ENCODE data around the gene PLA2G2A. TPM values are rescaled to one million over a fixed set of nuclear protein-coding genes. Genes with fewer than 3 reads are reported as not detected.

Gene PLA2G2A
- total and polyA plus RNA-seq, 7 experiments from 2014 or later = not detected

DNA sequence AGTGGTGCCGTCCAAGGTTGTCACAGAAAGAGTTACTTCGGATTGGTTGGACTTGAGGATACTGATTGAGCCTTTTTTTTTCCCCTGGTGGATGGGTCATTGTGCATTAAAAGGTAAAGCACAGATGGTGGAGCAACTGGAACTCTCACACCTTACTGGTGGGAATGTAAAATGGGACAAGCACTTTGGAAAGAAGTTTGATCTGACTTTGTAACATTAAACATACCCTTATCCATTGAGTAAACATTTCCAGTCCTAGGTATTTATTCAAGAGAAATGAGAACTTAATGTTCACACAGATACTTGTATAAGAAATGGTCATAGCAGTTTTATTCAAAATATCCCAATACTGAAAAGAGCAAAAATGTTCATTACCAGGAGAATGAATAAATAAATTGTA is 14.9 kb downstream of the PLA2G2A start:
- Mint-ChIP-seq H3K4me3 (no peak overlapping the region), H3K27me3 (peaks cover 18 to 40% (median 36%) of the 10 kb centered on the region in 5 donors), H3K36me3 (no peaks in the 10 kb centered on the region), H3K27ac (no peak overlapping the region), H3K9me3 (peaks cover 0 to 20% (median 4%) of the 10 kb centered on the region in 11 donors), H3K4me1 (peaks cover 0 to 2% (median 0%) of the 10 kb centered on the region in 7 donors)
- Histone ChIP-seq H3K4me3 (ENCODE audit: low read length) (no peak overlapping the region), H3K36me3 (ENCODE audit: control insufficient read depth in 2 of 3, insufficient read depth in 3 of 3, low read length in 3 of 3) (no peaks in the 10 kb centered on the region), H3K9me3 (ENCODE audit: control insufficient read depth in 2 of 3, low read length in 3 of 3) (peaks cover 0 to 4% (median 0%) of the 10 kb centered on the region in 3 experiments), H3K4me1 (ENCODE audit: control insufficient read depth in 2 of 2, insufficient read depth in 2 of 2, low read length in 2 of 2) (no peaks in the 10 kb centered on the region), H3K27me3 (ENCODE audit: control insufficient read depth in 2 of 2, insufficient read depth in 2 of 2, low read length in 2 of 2) (no peaks in the 10 kb centered on the region), H3K27ac (ENCODE audit: low read depth, low read length) (no peak overlapping the region)
- no peak for ATAC-seq
- intact Hi-C loops (cut with micrococcal nuclease) = no loop called here
- DNase-seq = no peak
- ChIA-PET CTCF (no interaction called here), POLR2A (no interaction called here)

DNA sequence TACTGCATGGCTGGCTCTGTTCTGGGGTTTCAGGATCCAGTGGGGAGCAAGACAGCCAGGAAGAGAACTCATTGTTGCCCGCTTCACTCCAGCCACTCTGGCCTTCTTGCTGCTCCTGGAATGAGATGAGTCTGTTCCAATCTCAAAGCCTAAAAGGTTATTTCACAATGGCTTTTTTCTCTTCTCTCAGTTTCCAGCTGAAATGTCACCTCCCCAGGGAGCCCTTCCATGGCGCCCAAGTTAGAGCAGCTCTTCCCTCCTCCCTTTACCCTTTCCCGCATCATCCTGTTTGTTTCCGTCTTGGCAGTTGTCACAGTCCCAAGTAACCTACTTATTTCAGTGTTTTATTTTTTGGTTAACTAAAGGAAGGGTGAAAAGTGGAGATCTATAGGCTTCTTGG is 15.8 kb downstream of the PLA2G2A start:
- H3K9me3 ChIP-seq (ENCODE audit: control insufficient read depth in 2 of 3, low read length in 3 of 3) = peaks cover 0 to 4% (median 0%) of the 10 kb centered on the region in 3 experiments
- H3K36me3 ChIP-seq (ENCODE audit: control insufficient read depth in 2 of 3, insufficient read depth in 3 of 3, low read length in 3 of 3) = no peaks in the 10 kb centered on the region
- H3K27ac ChIP-seq (ENCODE audit: low read depth, low read length) = no peak overlapping the region
- H3K36me3 Mint-ChIP-seq = no peaks in the 10 kb centered on the region
- H3K4me1 Mint-ChIP-seq = peaks cover 0 to 2% (median 0%) of the 10 kb centered on the region in 7 donors
- no peak for DNase-seq
- ChIA-PET POLR2A (no interaction called here), CTCF (no interaction called here)
- ATAC-seq = no peak
- no peak overlapping the region for H3K4me3 ChIP-seq (ENCODE audit: low read length)
- no peak overlapping the region for H3K4me3 Mint-ChIP-seq
- no peaks in the 10 kb centered on the region for H3K4me1 ChIP-seq (ENCODE audit: control insufficient read depth in 2 of 2, insufficient read depth in 2 of 2, low read length in 2 of 2)
- H3K27ac Mint-ChIP-seq = no peak overlapping the region
- peaks cover 18 to 39% (median 37%) of the 10 kb centered on the region in 5 donors for H3K27me3 Mint-ChIP-seq
- no peaks in the 10 kb centered on the region for H3K27me3 ChIP-seq (ENCODE audit: control insufficient read depth in 2 of 2, insufficient read depth in 2 of 2, low read length in 2 of 2)
- intact Hi-C loops (cut with micrococcal nuclease) = no loop called here
- H3K9me3 Mint-ChIP-seq = peaks cover 0 to 20% (median 4%) of the 10 kb centered on the region in 11 donors

DNA sequence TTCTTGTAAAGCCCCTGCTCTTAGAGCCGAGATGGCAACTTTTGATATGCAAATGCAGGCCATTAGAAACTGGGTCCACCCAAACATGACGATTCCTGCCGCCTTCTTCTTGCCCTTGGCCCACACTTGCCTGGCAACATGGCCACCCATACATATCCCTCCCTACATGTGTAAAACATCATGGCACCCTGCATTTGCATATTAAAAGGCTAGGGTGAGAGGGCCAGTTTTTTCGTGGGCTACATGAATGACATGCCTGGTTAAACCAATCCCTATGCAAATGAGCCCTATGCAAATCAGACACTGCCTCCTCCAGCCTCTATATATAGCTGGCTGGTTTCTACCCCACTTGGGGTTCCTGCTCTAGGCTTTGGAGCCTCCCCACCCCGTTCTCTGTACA is 18.8 kb downstream of the PLA2G2A start:
- CTCF ChIA-PET = no interaction called here
- H3K4me1 Mint-ChIP-seq = peaks cover 0 to 2% (median 0%) of the 10 kb centered on the region in 7 donors
- Histone ChIP-seq H3K36me3 (ENCODE audit: control insufficient read depth in 2 of 3, insufficient read depth in 3 of 3, low read length in 3 of 3) (no peaks in the 10 kb centered on the region), H3K27ac (ENCODE audit: low read depth, low read length) (no peak overlapping the region), H3K27me3 (ENCODE audit: control insufficient read depth in 2 of 2, insufficient read depth in 2 of 2, low read length in 2 of 2) (no peaks in the 10 kb centered on the region), H3K9me3 (ENCODE audit: control insufficient read depth in 2 of 3, low read length in 3 of 3) (peaks cover 0 to 4% (median 0%) of the 10 kb centered on the region in 3 experiments), H3K4me3 (ENCODE audit: low read length) (no peak overlapping the region), H3K4me1 (ENCODE audit: control insufficient read depth in 2 of 2, insufficient read depth in 2 of 2, low read length in 2 of 2) (no peaks in the 10 kb centered on the region)
- ATAC-seq (no peak), DNase-seq (no peak)
- no peak overlapping the region for H3K27ac Mint-ChIP-seq
- H3K27me3 Mint-ChIP-seq = peaks cover 23 to 37% (median 34%) of the 10 kb centered on the region in 5 donors
- H3K9me3 Mint-ChIP-seq = peaks cover 0 to 20% (median 4%) of the 10 kb centered on the region in 11 donors
- intact Hi-C loops (cut with micrococcal nuclease) = no loop called here
- POLR2A ChIA-PET = no interaction called here
- no peak overlapping the region for H3K4me3 Mint-ChIP-seq
- H3K36me3 Mint-ChIP-seq = no peaks in the 10 kb centered on the region

- Histone ChIP-seq H3K4me3 (ENCODE audit: low read length) (no peak overlapping the region), H3K27ac (ENCODE audit: low read depth, low read length) (no peak overlapping the region), H3K36me3 (ENCODE audit: control insufficient read depth in 2 of 3, insufficient read depth in 3 of 3, low read length in 3 of 3) (no peaks in the 10 kb centered on the region), H3K9me3 (ENCODE audit: control insufficient read depth in 2 of 3, low read length in 3 of 3) (no peaks in the 10 kb centered on the region), H3K27me3 (ENCODE audit: control insufficient read depth in 2 of 2, insufficient read depth in 2 of 2, low read length in 2 of 2) (no peaks in the 10 kb centered on the region), H3K4me1 (ENCODE audit: control insufficient read depth in 2 of 2, insufficient read depth in 2 of 2, low read length in 2 of 2) (no peaks in the 10 kb centered on the region)
- ATAC-seq (no peak), DNase-seq (no peak)
- Mint-ChIP-seq H3K9me3 (peaks cover 0 to 15% (median 4%) of the 10 kb centered on the region in 11 donors), H3K27ac (no peak overlapping the region), H3K4me1 (peaks cover 0 to 2% (median 0%) of the 10 kb centered on the region in 7 donors), H3K36me3 (no peaks in the 10 kb centered on the region), H3K27me3 (peaks cover 21 to 45% (median 37%) of the 10 kb centered on the region in 5 donors), H3K4me3 (no peak overlapping the region)
- intact Hi-C loops (cut with micrococcal nuclease) = no loop called here
- POLR2A ChIA-PET = no interaction called here
- CTCF ChIA-PET = no interaction called here
Observed at GRCh38 chr1:19957779-19958178, 21.6 kb downstream of the PLA2G2A start.

DNA sequence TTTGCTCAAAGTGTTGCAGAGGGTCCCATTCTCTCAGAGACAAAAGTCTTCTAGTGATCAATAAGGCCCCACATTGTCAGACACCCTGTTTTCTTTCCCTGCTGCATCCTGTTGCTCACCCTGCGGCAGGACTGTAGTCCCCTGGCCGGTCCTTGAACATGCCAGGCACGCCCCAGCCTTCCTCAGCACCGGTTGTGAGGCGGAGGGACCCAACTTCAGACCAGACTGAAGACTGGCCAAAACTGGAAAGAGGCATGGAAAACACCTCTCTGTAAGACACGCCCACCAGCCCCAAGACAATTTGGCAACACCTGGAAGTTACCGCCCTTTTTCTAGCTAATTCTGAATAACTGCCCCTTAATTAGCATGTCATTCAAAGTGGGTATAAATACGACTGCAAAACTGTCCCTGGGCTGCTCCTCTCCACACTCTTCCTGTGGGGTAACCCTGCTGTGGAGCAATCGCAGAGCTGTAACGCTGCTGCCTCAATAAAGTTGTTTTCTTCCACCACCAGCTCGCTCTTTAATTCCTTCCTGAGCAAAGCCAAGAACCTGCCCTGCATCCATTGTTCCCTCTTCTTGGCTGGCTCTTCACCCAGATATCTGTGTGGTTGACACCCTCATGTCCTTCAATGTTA is 23.8 kb downstream of the PLA2G2A start:
- no peak overlapping the region for H3K27ac ChIP-seq (ENCODE audit: low read depth, low read length)
- no peaks in the 10 kb centered on the region for H3K9me3 ChIP-seq (ENCODE audit: control insufficient read depth in 2 of 3, low read length in 3 of 3)
- Mint-ChIP-seq H3K27me3 (peaks cover 22 to 44% (median 36%) of the 10 kb centered on the region in 5 donors), H3K4me3 (no peak overlapping the region), H3K4me1 (no peaks in the 10 kb centered on the region), H3K9me3 (peaks cover 0 to 10% (median 4%) of the 10 kb centered on the region in 11 donors), H3K36me3 (no peaks in the 10 kb centered on the region), H3K27ac (no peak overlapping the region)
- POLR2A ChIA-PET = no interaction called here
- no peak for DNase-seq
- no peak overlapping the region for H3K4me3 ChIP-seq (ENCODE audit: low read length)
- ATAC-seq = no peak
- intact Hi-C loops (cut with micrococcal nuclease) = no loop called here
- CTCF ChIA-PET = no interaction called here
- H3K36me3 ChIP-seq (ENCODE audit: control insufficient read depth in 2 of 3, insufficient read depth in 3 of 3, low read length in 3 of 3) = no peaks in the 10 kb centered on the region
- no peaks in the 10 kb centered on the region for H3K4me1 ChIP-seq (ENCODE audit: control insufficient read depth in 2 of 2, insufficient read depth in 2 of 2, low read length in 2 of 2)
- H3K27me3 ChIP-seq (ENCODE audit: control insufficient read depth in 2 of 2, insufficient read depth in 2 of 2, low read length in 2 of 2) = no peaks in the 10 kb centered on the region

DNA sequence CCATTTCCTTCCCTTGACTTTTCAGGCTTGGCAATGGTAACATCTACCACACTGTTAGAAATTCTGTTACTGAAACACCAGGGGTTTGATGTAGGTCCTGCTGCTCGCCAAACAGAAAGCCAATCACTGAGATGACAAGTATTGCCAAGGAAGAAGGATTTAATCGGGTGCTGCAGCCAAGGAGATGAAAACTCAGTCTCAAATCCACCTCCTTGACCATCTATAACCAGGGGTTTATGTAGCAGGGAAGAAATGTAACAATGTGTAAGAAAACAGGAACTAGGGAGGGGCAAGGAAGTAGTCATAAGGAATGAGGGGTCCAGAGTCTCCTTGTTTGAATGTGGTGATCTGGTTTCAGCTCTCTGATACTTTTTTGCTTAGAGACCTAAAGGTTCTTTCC is 25.4 kb downstream of the PLA2G2A start:
- DNase-seq (no peak), ATAC-seq (no peak)
- H3K4me3 Mint-ChIP-seq = no peak overlapping the region
- H3K9me3 Mint-ChIP-seq = peaks cover 0 to 10% (median 4%) of the 10 kb centered on the region in 11 donors
- H3K36me3 Mint-ChIP-seq = no peaks in the 10 kb centered on the region
- POLR2A ChIA-PET = no interaction called here
- Histone ChIP-seq H3K27ac (ENCODE audit: low read depth, low read length) (no peak overlapping the region), H3K27me3 (ENCODE audit: control insufficient read depth in 2 of 2, insufficient read depth in 2 of 2, low read length in 2 of 2) (no peaks in the 10 kb centered on the region), H3K9me3 (ENCODE audit: control insufficient read depth in 2 of 3, low read length in 3 of 3) (no peaks in the 10 kb centered on the region), H3K4me1 (ENCODE audit: control insufficient read depth in 2 of 2, insufficient read depth in 2 of 2, low read length in 2 of 2) (no peaks in the 10 kb centered on the region), H3K36me3 (ENCODE audit: control insufficient read depth in 2 of 3, insufficient read depth in 3 of 3, low read length in 3 of 3) (no peaks in the 10 kb centered on the region), H3K4me3 (ENCODE audit: low read length) (no peak overlapping the region)
- intact Hi-C loops (cut with micrococcal nuclease) = no loop called here
- H3K27ac Mint-ChIP-seq = no peak overlapping the region
- H3K27me3 Mint-ChIP-seq = peaks cover 21 to 51% (median 36%) of the 10 kb centered on the region in 5 donors
- CTCF ChIA-PET = no interaction called here
- no peaks in the 10 kb centered on the region for H3K4me1 Mint-ChIP-seq

- H3K27ac Mint-ChIP-seq = no peak overlapping the region
- no peaks in the 10 kb centered on the region for H3K27me3 ChIP-seq (ENCODE audit: control insufficient read depth in 2 of 2, insufficient read depth in 2 of 2, low read length in 2 of 2)
- peaks cover 0 to 4% (median 0%) of the 10 kb centered on the region in 11 donors for H3K9me3 Mint-ChIP-seq
- intact Hi-C loops (cut with micrococcal nuclease) = no loop called here
- no peak overlapping the region for H3K4me3 Mint-ChIP-seq
- no peaks in the 10 kb centered on the region for H3K36me3 Mint-ChIP-seq
- H3K27ac ChIP-seq (ENCODE audit: low read depth, low read length) = no peak overlapping the region
- ChIA-PET CTCF (no interaction called here), POLR2A (no interaction called here)
- no peaks in the 10 kb centered on the region for H3K4me1 Mint-ChIP-seq
- H3K4me1 ChIP-seq (ENCODE audit: control insufficient read depth in 2 of 2, insufficient read depth in 2 of 2, low read length in 2 of 2) = no peaks in the 10 kb centered on the region
- peaks cover 14 to 33% (median 25%) of the 10 kb centered on the region in 5 donors for H3K27me3 Mint-ChIP-seq
- H3K4me3 ChIP-seq (ENCODE audit: low read length) = no peak overlapping the region
- no peaks in the 10 kb centered on the region for H3K9me3 ChIP-seq (ENCODE audit: control insufficient read depth in 2 of 3, low read length in 3 of 3)
- ATAC-seq = no peak
- H3K36me3 ChIP-seq (ENCODE audit: control insufficient read depth in 2 of 3, insufficient read depth in 3 of 3, low read length in 3 of 3) = no peaks in the 10 kb centered on the region
- no peak for DNase-seq
Observed at GRCh38 chr1:19949016-19949415, 30.4 kb downstream of the PLA2G2A start.
